Measurements from ENCODE around the gene ZNF581.

DNA sequence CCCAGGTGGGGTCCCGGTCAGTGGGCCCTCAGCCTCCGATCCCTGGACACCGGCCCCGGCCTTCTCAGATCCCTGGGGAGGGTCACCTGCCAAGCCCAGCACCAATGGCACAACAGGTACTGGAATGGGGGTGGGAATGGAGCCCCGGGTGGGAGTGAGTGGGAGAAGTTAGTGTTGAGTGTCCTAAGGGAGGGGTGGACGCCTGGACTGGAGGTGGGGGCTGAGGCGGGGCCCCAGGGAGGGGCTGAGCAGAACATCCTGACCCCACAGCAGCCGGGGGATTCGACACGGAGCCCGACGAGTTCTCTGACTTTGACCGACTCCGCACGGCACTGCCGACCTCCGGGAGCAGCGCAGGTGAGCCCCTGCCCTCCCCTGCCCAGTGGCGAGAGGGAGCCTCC, 49.2 kb downstream of the ZNF581 start:
- TF ChIP-seq, protein P1, sequence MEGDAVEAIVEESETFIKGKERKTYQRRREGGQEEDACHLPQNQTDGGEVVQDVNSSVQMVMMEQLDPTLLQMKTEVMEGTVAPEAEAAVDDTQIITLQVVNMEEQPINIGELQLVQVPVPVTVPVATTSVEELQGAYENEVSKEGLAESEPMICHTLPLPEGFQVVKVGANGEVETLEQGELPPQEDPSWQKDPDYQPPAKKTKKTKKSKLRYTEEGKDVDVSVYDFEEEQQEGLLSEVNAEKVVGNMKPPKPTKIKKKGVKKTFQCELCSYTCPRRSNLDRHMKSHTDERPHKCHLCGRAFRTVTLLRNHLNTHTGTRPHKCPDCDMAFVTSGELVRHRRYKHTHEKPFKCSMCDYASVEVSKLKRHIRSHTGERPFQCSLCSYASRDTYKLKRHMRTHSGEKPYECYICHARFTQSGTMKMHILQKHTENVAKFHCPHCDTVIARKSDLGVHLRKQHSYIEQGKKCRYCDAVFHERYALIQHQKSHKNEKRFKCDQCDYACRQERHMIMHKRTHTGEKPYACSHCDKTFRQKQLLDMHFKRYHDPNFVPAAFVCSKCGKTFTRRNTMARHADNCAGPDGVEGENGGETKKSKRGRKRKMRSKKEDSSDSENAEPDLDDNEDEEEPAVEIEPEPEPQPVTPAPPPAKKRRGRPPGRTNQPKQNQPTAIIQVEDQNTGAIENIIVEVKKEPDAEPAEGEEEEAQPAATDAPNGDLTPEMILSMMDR (IDR thresholded peaks at IDR 0.05), result no peak
- TF ChIP-seq POLR2A (IDR thresholded peaks at IDR 0.05), result no peak
